NCI-H345 treated with DMSO at 0.1 percent for 48 hours (cell line): ENCODE results near the gene NAA35.
"Not testable (repeated sequence)": the region's sequence is repeated elsewhere in the genome, so short reads cannot be mapped to it uniquely, and the experiment has no call there.

Experiments used
- DNase-seq: peaks from one replicate; lab custom pipeline; 2025; ENCODE audit not compliant: unreplicated experiment; lab: John Stamatoyannopoulos, UW

NAA35 gene

GRCh38 chr9:85943757-85944430, 2.9 kb downstream of the NAA35 start:
- DNase-seq: no peak

- no peak for DNase-seq
Measured at GRCh38 chr9:85944672-85945071, 3.7 kb downstream of the NAA35 start.

GRCh38 chr9:85949586-85950335, 8.8 kb downstream of the NAA35 start:
- DNase-seq: no peak

GRCh38 chr9:85959955-85960354, 19.0 kb downstream of the NAA35 start:
- no peak for DNase-seq

- no peak for DNase-seq
Measured at GRCh38 chr9:85960688-85961093, 19.7 kb downstream of the NAA35 start.

- no peak for DNase-seq
Measured at GRCh38 chr9:85964526-85964925, 23.6 kb downstream of the NAA35 start.

- DNase-seq: no peak
Measured at GRCh38 chr9:85964949-85965348, 24.0 kb downstream of the NAA35 start.

- no peak for DNase-seq
Measured at GRCh38 chr9:85969727-85970126, 28.8 kb downstream of the NAA35 start.

- DNase-seq: no peak
Measured at GRCh38 chr9:85971731-85972130, 30.8 kb downstream of the NAA35 start.

GRCh38 chr9:85973238-85973637, 32.3 kb downstream of the NAA35 start:
- no peak for DNase-seq

GRCh38 chr9:85974055-85974547, 33.2 kb downstream of the NAA35 start:
- DNase-seq: not testable (repeated sequence)

- DNase-seq: no peak
Measured at GRCh38 chr9:85978496-85978895, 37.5 kb downstream of the NAA35 start.

- no peak for DNase-seq
Measured at GRCh38 chr9:85981369-85981768, 40.4 kb downstream of the NAA35 start.

GRCh38 chr9:85984457-85984856, 43.5 kb downstream of the NAA35 start:
- DNase-seq: no peak

GRCh38 chr9:85987236-85987635, 46.3 kb downstream of the NAA35 start:
- DNase-seq: no peak

GRCh38 chr9:85994191-85994590, 53.2 kb downstream of the NAA35 start:
- no peak for DNase-seq

- no peak for DNase-seq
Measured at GRCh38 chr9:85995097-85995496, 54.2 kb downstream of the NAA35 start.

- DNase-seq: no peak
Measured at GRCh38 chr9:85995599-85995998, 54.7 kb downstream of the NAA35 start.

- DNase-seq: no peak
Measured at GRCh38 chr9:86005253-86005775, 64.4 kb downstream of the NAA35 start.

- no peak for DNase-seq
Measured at GRCh38 chr9:86009133-86009532, 68.2 kb downstream of the NAA35 start.

GRCh38 chr9:86020731-86021130, 79.8 kb downstream of the NAA35 start:
- no peak for DNase-seq

- no peak for DNase-seq
Measured at GRCh38 chr9:86021166-86021565, 80.2 kb downstream of the NAA35 start.
